ENCODE data around the gene COPS3.

Gene COPS3

GRCh38 chr17:17229416-17230384, 51.3 kb downstream of the COPS3 start:
- Histone ChIP-seq H3K9me3 (ENCODE audit: insufficient read depth, low read depth, low read length) (no peaks in the 10 kb centered on the region), H3K4me3 (ENCODE audit: low read depth, low read length) (no peak overlapping the region), H4K8ac (ENCODE audit: low read depth, low read length) (no peak overlapping the region), H3K4me2 (ENCODE audit: low read length) (no peak overlapping the region), H3K4me1 (ENCODE audit: control insufficient read depth in 1 of 2, insufficient read depth in 2 of 2, low read length in 2 of 2) (no peaks in the 10 kb centered on the region), H3K9ac (ENCODE audit: low read length) (no peak overlapping the region), H3K4ac (ENCODE audit: low read depth, low read length) (no peak overlapping the region), H4K12ac (ENCODE audit: low read depth, low read length) (no peak overlapping the region), H2AFZ (ENCODE audit: insufficient read depth, low read length, poor library complexity) (no peak overlapping the region), H3K27me3 (ENCODE audit: insufficient read depth, low read length) (no peaks in the 10 kb centered on the region), H4K91ac (ENCODE audit: low read depth, low read length) (no peak overlapping the region), H2BK5ac (ENCODE audit: low read depth, low read length, poor library complexity) (no peak overlapping the region), H3K79me1 (ENCODE audit: low read length) (no peaks in the 10 kb centered on the region), H3K79me2 (ENCODE audit: control insufficient read depth, insufficient read depth, low read length, poor library complexity) (peaks cover 4% of the 10 kb centered on the region), H3K27ac (ENCODE audit: low read depth, low read length) (no peak overlapping the region), H3K23ac (ENCODE audit: low read length) (no peak overlapping the region), H2BK120ac (ENCODE audit: insufficient read depth, low read length, poor library complexity) (no peak overlapping the region), H3K14ac (ENCODE audit: low read length) (no peak overlapping the region), H2BK12ac (ENCODE audit: low read length) (no peak overlapping the region), H3K18ac (ENCODE audit: low read length) (no peak overlapping the region), H3K36me3 (ENCODE audit: control insufficient read depth in 1 of 2, insufficient read depth in 2 of 2, low read length in 2 of 2) (peaks cover 76 to 79% of the 10 kb centered on the region in 2 experiments), H2AK5ac (ENCODE audit: low read length) (no peak overlapping the region)
- no peak for DNase-seq
- no CpG with 5 or more reads among the region's 26 CpGs for WGBS (ENCODE audit: extremely low coverage, insufficient coverage, insufficient read length)

GRCh38 chr17:17228521-17229279, 52.3 kb downstream of the COPS3 start:
- H3K27ac ChIP-seq (ENCODE audit: low read depth, low read length): no peak overlapping the region
- no peak overlapping the region for H3K4me3 ChIP-seq (ENCODE audit: low read depth, low read length)
- no peak for DNase-seq
- H3K36me3 ChIP-seq (ENCODE audit: control insufficient read depth in 1 of 2, insufficient read depth in 2 of 2, low read length in 2 of 2): peaks cover 85 to 89% of the 10 kb centered on the region in 2 experiments
- no peak overlapping the region for H3K23ac ChIP-seq (ENCODE audit: low read length)
- H3K9ac ChIP-seq (ENCODE audit: low read length): no peak overlapping the region
- WGBS (ENCODE audit: extremely low coverage, insufficient coverage, insufficient read length): no CpG with 5 or more reads among the region's 17 CpGs
- H3K4me2 ChIP-seq (ENCODE audit: low read length): no peak overlapping the region
- H4K12ac ChIP-seq (ENCODE audit: low read depth, low read length): no peak overlapping the region
- H2BK120ac ChIP-seq (ENCODE audit: insufficient read depth, low read length, poor library complexity): no peak overlapping the region
- H2AK5ac ChIP-seq (ENCODE audit: low read length): no peak overlapping the region
- no peaks in the 10 kb centered on the region for H3K79me2 ChIP-seq (ENCODE audit: control insufficient read depth, insufficient read depth, low read length, poor library complexity)
- no peak overlapping the region for H2BK5ac ChIP-seq (ENCODE audit: low read depth, low read length, poor library complexity)
- H3K79me1 ChIP-seq (ENCODE audit: low read length): no peaks in the 10 kb centered on the region
- no peaks in the 10 kb centered on the region for H3K4me1 ChIP-seq (ENCODE audit: control insufficient read depth in 1 of 2, insufficient read depth in 2 of 2, low read length in 2 of 2)
- H4K91ac ChIP-seq (ENCODE audit: low read depth, low read length): no peak overlapping the region
- H2BK12ac ChIP-seq (ENCODE audit: low read length): no peak overlapping the region
- no peak overlapping the region for H4K8ac ChIP-seq (ENCODE audit: low read depth, low read length)
- no peaks in the 10 kb centered on the region for H3K9me3 ChIP-seq (ENCODE audit: insufficient read depth, low read depth, low read length)
- H3K4ac ChIP-seq (ENCODE audit: low read depth, low read length): no peak overlapping the region
- H2AFZ ChIP-seq (ENCODE audit: insufficient read depth, low read length, poor library complexity): no peak overlapping the region
- H3K18ac ChIP-seq (ENCODE audit: low read length): peak overlapping the region; percentile 30
- no peak overlapping the region for H3K14ac ChIP-seq (ENCODE audit: low read length)
- H3K27me3 ChIP-seq (ENCODE audit: insufficient read depth, low read length): no peaks in the 10 kb centered on the region

- H2BK5ac ChIP-seq (ENCODE audit: low read depth, low read length, poor library complexity): no peak overlapping the region
- no peak overlapping the region for H2AFZ ChIP-seq (ENCODE audit: insufficient read depth, low read length, poor library complexity)
- H2BK120ac ChIP-seq (ENCODE audit: insufficient read depth, low read length, poor library complexity): no peak overlapping the region
- no peaks in the 10 kb centered on the region for H3K79me1 ChIP-seq (ENCODE audit: low read length)
- H4K12ac ChIP-seq (ENCODE audit: low read depth, low read length): no peak overlapping the region
- no peak overlapping the region for H3K4me3 ChIP-seq (ENCODE audit: low read depth, low read length)
- DNase-seq: no peak
- H3K4me2 ChIP-seq (ENCODE audit: low read length): no peak overlapping the region
- H3K14ac ChIP-seq (ENCODE audit: low read length): no peak overlapping the region
- no peak overlapping the region for H3K27ac ChIP-seq (ENCODE audit: low read depth, low read length)
- peaks cover 92 to 97% of the 10 kb centered on the region in 2 experiments for H3K36me3 ChIP-seq (ENCODE audit: control insufficient read depth in 1 of 2, insufficient read depth in 2 of 2, low read length in 2 of 2)
- no peak overlapping the region for H4K91ac ChIP-seq (ENCODE audit: low read depth, low read length)
- no peak overlapping the region for H3K4ac ChIP-seq (ENCODE audit: low read depth, low read length)
- no peak overlapping the region for H2AK5ac ChIP-seq (ENCODE audit: low read length)
- H3K23ac ChIP-seq (ENCODE audit: low read length): no peak overlapping the region
- H3K9ac ChIP-seq (ENCODE audit: low read length): no peak overlapping the region
- no peak overlapping the region for H2BK12ac ChIP-seq (ENCODE audit: low read length)
- no peak overlapping the region for H4K8ac ChIP-seq (ENCODE audit: low read depth, low read length)
- H3K9me3 ChIP-seq (ENCODE audit: insufficient read depth, low read depth, low read length): no peaks in the 10 kb centered on the region
- no CpG with 5 or more reads among the region's 25 CpGs for WGBS (ENCODE audit: extremely low coverage, insufficient coverage, insufficient read length)
- no peaks in the 10 kb centered on the region for H3K4me1 ChIP-seq (ENCODE audit: control insufficient read depth in 1 of 2, insufficient read depth in 2 of 2, low read length in 2 of 2)
- H3K18ac ChIP-seq (ENCODE audit: low read length): no peak overlapping the region
- no peaks in the 10 kb centered on the region for H3K27me3 ChIP-seq (ENCODE audit: insufficient read depth, low read length)
- H3K79me2 ChIP-seq (ENCODE audit: control insufficient read depth, insufficient read depth, low read length, poor library complexity): no peaks in the 10 kb centered on the region
These were observed 53.2 kb downstream of the COPS3 start for GRCh38 chr17:17227608-17228520.

Measured in trophoblast cell (in vitro differentiated cells and primary cell).